ENCODE measurements around the gene ABCB8.

ABCB8 gene

DNA sequence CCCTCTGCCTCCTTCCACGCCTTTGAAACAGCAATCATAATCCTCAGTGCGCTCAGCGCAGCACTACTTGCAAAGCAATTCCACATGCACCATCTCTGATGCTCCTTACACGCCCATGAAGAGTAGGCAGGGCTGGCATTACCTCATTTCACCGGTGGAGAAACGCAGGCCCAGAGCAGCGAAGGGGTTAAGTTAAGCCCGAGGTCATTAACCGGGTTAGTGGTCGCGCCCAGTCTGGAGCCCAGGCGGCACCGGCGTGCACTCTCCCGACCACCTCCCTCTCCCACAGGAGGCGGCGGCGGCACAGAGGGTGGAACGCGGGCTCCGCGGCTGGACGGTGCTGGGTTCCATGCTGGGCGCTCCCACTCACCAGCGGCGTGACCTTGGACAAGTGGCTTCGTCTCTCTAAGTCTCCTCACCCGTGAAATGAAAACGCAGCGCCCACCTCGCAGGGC is 51.8 kb downstream of the ABCB8 start:
- Histone ChIP-seq H3K4me1 (ENCODE audit: insufficient read depth, low read length) (peaks cover 45% of the 10 kb centered on the region), H3K9me3 (ENCODE audit: low read length) (no peaks in the 10 kb centered on the region), H3K9ac (ENCODE audit: low read length) (peak overlapping the region; percentile 58), H3K27ac (ENCODE audit: low read depth, low read length) (peak overlapping the region; percentile 91), H3K4me3 (ENCODE audit: low read depth in 1 of 2, low read length in 2 of 2) (peak overlapping the region; percentile 77 to 85), H3K27me3 (ENCODE audit: control insufficient read depth in 1 of 2, insufficient read depth in 2 of 2, low read length in 2 of 2) (no peaks in the 10 kb centered on the region), H3K36me3 (ENCODE audit: insufficient read depth, low read length) (peaks cover 14% of the 10 kb centered on the region)

DNA sequence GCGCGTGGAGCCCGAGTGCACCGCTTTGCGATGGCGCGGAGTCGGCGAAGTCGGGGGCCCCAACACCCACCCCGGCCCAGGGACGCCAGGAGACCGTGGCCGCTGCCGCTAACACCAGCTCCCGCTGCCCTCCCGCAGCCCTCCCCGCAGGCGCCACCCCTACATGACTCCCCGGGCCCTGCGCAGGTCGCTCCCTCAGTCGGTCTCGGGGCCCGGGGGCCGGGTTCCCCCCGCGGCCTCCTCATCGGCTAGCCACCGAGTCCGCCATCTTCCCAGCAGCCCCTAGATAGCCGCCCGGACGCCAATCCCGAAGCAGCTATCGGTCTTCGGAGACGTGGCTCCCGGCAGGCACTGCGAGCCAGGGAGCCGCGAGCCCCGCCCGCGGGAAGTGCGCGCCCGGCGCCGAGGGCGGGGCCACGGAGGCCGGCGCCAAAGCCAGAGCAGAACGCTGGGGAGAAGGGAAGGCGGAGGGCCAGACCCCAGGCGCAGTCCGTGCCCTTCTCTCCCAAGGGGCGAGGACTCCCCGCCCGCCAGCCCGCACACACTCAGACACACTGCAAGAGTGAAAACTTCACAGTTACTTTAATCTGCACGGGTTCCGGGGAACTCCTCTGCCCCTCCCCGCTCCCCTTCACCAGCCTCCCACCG is 52.4 kb downstream of the ABCB8 start, which contains the start of gene FASTK:
Gene FASTK, minus strand, starts transcription at position 288 of the 648 bp plus-strand sequence. Its CDS starts 43 bp downstream, at position 245.
- Histone ChIP-seq H3K4me3 (ENCODE audit: low read depth in 1 of 2, low read length in 2 of 2) (peak within 1 kb of the TSS; percentile 77 to 85), H3K27ac (ENCODE audit: low read depth, low read length) (peak within 1 kb of the TSS; percentile 91)

DNA sequence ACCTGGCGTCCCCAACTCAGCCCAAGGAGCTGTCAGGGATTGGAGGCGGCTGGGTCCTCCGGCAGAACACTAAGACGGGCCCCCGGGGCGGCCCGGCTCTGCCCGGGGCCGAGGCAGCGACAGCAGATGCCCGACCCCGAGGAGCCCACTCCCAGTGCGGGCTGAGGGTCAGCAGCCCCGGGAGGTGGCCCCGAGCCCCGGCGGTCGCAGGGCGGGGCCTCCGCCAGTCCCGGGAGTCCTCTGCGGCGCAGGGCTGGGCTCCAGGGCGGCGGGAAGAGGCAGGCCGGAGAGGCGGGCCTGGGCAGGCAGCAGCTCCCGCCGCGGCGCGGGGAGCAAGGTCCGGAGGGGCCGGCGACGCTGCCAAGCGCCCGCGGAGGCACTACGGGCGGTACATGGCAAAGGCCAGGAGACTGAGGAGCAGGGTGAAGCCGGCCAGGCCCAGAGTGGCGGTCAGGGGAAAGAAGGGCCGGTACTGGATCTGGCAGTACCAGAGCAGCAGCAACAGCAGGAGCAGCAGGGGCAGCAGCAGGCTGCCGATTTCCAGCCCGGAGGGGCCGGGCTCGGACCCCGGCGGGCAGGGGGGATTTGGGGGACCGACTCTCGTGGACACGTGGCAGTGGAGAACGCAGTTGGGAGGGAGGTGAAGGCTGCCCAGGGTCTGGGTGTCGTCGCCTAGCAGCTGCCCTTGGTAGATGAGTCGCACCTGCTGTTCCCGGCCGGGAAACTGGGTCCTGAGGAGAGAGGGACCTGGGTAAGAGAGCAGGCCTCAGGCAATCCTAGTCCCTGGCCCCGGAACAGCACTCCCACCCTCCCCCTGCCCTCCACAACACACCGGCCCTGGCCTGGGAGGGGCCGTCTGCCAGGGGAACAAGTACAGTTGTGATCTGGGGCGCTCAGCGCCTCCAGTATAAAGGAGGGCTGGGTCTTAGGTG is 53.2 kb downstream of the ABCB8 start:
- Histone ChIP-seq H3K4me3 (ENCODE audit: low read depth in 1 of 2, low read length in 2 of 2) (peak overlapping the region; percentile 9 to 65), H3K9me3 (ENCODE audit: low read length) (no peaks in the 10 kb centered on the region), H3K9ac (ENCODE audit: low read length) (peak overlapping the region; percentile 74), H3K36me3 (ENCODE audit: insufficient read depth, low read length) (peaks cover under 1% of the 10 kb centered on the region), H3K4me1 (ENCODE audit: insufficient read depth, low read length) (peaks cover 53% of the 10 kb centered on the region), H3K27me3 (ENCODE audit: control insufficient read depth in 1 of 2, insufficient read depth in 2 of 2, low read length in 2 of 2) (no peaks in the 10 kb centered on the region), H3K27ac (ENCODE audit: low read depth, low read length) (peak overlapping the region; percentile 91)

More for the DNA sequence above, 52.4 kb downstream of the ABCB8 start, which contains the start of gene FASTK:
- Histone ChIP-seq H3K9me3 (ENCODE audit: low read length) (no peaks in the 10 kb centered on the region), H3K4me1 (ENCODE audit: insufficient read depth, low read length) (peaks cover 51% of the 10 kb centered on the region), H3K9ac (ENCODE audit: low read length) (peak within 1 kb of the TSS; percentile 74), H3K27me3 (ENCODE audit: control insufficient read depth in 1 of 2, insufficient read depth in 2 of 2, low read length in 2 of 2) (no peaks in the 10 kb centered on the region), H3K36me3 (ENCODE audit: insufficient read depth, low read length) (peaks cover 9% of the 10 kb centered on the region)

DNA sequence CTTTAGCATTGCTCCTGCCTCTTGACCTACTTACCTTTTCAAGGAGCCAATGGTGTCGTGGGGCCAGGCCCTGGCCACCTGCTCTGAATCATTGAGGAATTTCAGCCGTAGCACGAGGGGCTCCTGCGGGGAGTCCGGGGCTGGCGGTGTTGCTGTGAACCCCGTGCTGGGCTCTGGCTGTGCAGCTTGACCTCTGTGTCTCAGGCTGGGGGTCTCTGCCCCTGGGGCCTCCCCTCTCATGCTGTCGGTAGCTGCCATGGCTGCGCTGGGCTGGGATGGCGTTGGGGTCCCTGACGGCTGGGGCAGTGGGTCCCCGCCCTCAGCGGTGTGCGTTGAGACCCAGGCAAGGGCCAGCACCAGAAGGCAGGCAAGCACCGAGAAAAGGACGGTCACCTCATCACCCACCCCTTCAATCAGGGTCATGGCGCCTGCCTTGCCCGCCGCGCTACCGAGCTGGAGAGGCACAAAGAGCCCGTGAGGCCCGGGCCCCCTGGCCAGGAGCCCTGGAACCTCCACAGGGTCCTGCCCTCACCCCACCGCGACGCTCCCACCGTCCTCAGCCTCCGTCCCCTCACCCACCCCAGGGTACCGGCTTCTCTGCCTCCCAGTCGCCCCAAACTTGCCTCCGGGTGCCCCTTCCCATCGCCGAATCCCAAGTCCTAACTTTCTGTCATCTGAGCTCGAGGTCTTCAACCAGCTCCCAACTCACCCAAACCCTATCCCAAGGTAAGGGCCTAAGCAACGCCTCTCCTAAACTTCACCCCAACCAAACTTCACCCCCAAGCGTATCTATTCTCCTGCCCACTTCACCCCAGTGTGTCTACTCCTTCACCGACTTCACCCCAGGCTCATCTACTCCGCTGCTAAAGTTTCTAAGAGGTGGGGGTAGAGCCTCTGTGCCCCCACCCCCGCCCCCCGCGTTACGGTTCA is 54.2 kb downstream of the ABCB8 start:
- Histone ChIP-seq H3K4me3 (ENCODE audit: low read depth in 1 of 2, low read length in 2 of 2) (peak overlapping the region; percentile 65 to 84), H3K9ac (ENCODE audit: low read length) (peak overlapping the region; percentile 80), H3K36me3 (ENCODE audit: insufficient read depth, low read length) (no peaks in the 10 kb centered on the region), H3K27ac (ENCODE audit: low read depth, low read length) (peak overlapping the region; percentile 91), H3K27me3 (ENCODE audit: control insufficient read depth in 1 of 2, insufficient read depth in 2 of 2, low read length in 2 of 2) (no peaks in the 10 kb centered on the region), H3K9me3 (ENCODE audit: low read length) (no peaks in the 10 kb centered on the region), H3K4me1 (ENCODE audit: insufficient read depth, low read length) (peaks cover 50% of the 10 kb centered on the region)

DNA sequence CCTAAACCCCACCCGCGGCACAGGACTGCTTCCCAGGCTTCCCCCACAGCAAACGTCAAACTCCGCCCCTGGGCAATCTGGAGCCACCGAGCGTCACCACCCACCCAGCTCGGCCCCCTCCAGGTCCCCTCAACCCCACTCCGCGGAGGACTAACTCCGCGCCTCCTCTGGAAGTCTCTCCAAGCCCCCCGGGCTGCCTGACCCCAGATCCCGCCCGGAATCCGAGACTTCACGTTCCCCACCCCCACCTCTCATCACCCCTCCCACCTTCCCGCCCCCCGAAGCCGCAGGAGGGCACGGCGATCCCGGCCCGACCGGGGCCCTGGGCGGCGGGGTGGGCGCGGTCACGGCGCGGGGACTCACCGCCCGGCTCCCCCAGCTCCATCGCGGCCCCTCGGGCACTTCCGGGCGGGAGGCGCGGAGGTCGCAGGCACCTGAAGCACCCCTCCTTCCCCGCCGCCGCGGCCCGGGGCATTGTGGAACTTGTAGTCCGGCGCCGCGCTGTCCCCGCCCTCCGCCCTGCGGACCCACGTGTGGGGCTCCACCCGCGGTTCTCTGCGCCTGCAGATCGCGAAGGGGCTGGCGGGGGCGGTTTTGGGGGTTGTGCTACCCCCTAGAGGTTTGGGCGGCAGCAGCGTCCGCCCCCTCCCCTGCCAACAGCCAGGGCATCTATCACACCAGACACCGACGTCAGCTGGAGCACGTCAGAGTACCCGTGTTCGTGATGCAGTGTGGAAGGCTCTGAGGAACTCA is 55.0 kb downstream of the ABCB8 start, which contains the start of gene TMUB1:
Gene TMUB1, minus strand, starts transcription at position 423 of the 753 bp plus-strand sequence. CDS start 930 bp downstream, outside the sequence.
- peak within 1 kb of the TSS; percentile 80 for H3K9ac ChIP-seq (ENCODE audit: low read length)
- H3K27ac ChIP-seq (ENCODE audit: low read depth, low read length): peak within 1 kb of the TSS; percentile 91
- H3K4me3 ChIP-seq (ENCODE audit: low read depth in 1 of 2, low read length in 2 of 2): peak within 1 kb of the TSS; percentile 65 to 84
- no peaks in the 10 kb centered on the region for H3K27me3 ChIP-seq (ENCODE audit: control insufficient read depth in 1 of 2, insufficient read depth in 2 of 2, low read length in 2 of 2)
- H3K9me3 ChIP-seq (ENCODE audit: low read length): no peaks in the 10 kb centered on the region
- H3K36me3 ChIP-seq (ENCODE audit: insufficient read depth, low read length): no peaks in the 10 kb centered on the region
- H3K4me1 ChIP-seq (ENCODE audit: insufficient read depth, low read length): peaks cover 48% of the 10 kb centered on the region

DNA sequence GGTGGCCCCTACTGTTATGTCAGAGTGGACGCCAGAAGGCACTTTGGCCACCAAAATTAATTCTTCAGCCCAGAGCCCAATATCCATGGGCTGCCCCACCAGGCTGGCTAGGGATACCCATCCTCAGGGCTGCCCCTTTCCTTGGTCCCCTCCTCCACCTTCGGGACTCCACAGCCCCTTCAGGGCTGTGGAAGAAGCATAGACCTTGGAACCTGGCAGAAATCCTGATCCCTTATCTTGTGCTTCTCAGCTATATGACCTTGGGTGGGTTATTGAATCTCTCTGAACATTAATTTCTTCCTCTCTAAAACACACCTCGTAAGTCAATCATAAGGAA is 55.5 kb downstream of the ABCB8 start:
- H3K4me3 ChIP-seq (ENCODE audit: low read depth in 1 of 2, low read length in 2 of 2): peak overlapping the region; percentile 65 to 84
- peak overlapping the region; percentile 91 for H3K27ac ChIP-seq (ENCODE audit: low read depth, low read length)
- H3K4me1 ChIP-seq (ENCODE audit: insufficient read depth, low read length): peaks cover 48% of the 10 kb centered on the region
- no peaks in the 10 kb centered on the region for H3K27me3 ChIP-seq (ENCODE audit: control insufficient read depth in 1 of 2, insufficient read depth in 2 of 2, low read length in 2 of 2)
- no peak overlapping the region for H3K9ac ChIP-seq (ENCODE audit: low read length)
- no peaks in the 10 kb centered on the region for H3K36me3 ChIP-seq (ENCODE audit: insufficient read depth, low read length)
- no peaks in the 10 kb centered on the region for H3K9me3 ChIP-seq (ENCODE audit: low read length)

DNA sequence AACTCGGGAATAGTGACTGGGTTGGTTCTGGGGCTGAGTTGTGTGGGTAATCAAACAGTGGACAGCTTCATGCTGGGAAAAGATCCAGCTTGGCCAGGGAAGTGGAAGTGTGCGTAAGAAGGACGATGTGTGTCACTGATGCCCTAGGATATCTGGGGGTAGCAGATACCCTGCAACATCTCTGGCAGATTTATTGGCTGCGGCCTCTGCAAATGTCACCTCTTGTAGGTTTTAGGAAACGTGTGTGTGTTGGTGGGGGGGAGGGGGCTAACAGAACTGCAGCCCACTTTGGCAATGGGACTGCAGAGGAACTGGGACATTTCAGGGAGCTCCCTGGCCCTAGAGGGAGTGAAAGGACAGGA is 57.1 kb downstream of the ABCB8 start:
- Histone ChIP-seq H3K4me1 (ENCODE audit: insufficient read depth, low read length) (peaks cover 52% of the 10 kb centered on the region), H3K36me3 (ENCODE audit: insufficient read depth, low read length) (no peaks in the 10 kb centered on the region), H3K9ac (ENCODE audit: low read length) (peak overlapping the region; percentile 41), H3K27me3 (ENCODE audit: control insufficient read depth in 1 of 2, insufficient read depth in 2 of 2, low read length in 2 of 2) (no peaks in the 10 kb centered on the region), H3K27ac (ENCODE audit: low read depth, low read length) (peak overlapping the region; percentile 75), H3K4me3 (ENCODE audit: low read depth in 1 of 2, low read length in 2 of 2) (peak overlapping the region in 1 of 2 donors; percentile 55), H3K9me3 (ENCODE audit: low read length) (no peaks in the 10 kb centered on the region)

DNA sequence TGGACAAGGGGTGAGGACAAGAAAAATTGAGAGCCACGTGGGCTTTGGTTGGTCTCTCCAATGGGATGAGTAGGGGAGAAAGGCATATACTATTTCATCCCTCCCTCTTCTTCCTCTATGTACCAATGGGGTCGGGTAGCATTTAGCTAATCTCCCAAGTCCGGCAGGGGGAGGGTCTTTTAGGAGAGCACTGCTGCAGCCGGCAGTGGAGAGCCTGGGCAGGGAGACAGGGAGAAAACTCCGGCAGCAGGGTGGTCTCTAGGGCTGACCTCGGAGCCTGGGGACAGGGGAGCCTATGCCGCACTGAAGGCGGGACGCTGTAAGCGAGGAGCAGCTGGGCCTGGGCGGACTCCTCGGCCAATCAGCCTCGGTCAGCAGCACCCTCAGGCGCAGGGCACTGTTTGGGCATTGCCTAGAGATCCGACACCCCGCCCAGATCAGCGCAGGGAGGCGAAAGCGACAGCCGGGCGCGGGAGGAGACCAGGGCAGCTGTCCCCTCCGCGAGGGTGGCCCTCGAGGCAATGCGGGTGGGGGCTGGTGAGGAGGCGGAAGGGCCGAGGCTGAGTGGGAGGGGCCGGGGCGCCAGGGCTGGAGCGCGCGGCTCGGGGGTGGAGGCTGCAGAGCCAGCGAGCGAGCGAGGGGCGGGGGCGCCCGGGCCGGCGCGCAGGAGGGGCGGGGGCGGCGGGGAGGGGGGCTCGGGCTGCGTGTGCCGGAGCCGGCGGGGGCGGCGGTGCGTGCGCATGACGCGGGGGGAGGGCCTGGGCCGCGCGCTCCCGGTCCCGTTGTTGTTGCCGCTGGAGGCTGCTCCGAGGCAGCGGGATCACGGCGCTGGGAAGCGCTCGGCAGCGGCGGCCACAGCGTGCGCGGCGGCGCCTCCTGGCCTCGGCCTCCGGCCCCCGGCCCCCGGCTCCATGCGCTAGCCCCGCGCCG is 57.7 kb downstream of the ABCB8 start, which contains the start of gene AGAP3:
Gene AGAP3, plus strand, starts transcription at position 785 of the 930 bp plus-strand sequence. CDS start 267 bp downstream, outside the sequence.
- Histone ChIP-seq H3K9me3 (ENCODE audit: low read length) (no peaks in the 10 kb centered on the region), H3K4me1 (ENCODE audit: insufficient read depth, low read length) (peaks cover 57% of the 10 kb centered on the region), H3K27me3 (ENCODE audit: control insufficient read depth in 1 of 2, insufficient read depth in 2 of 2, low read length in 2 of 2) (no peaks in the 10 kb centered on the region), H3K9ac (ENCODE audit: low read length) (peak within 1 kb of the TSS; percentile 41), H3K27ac (ENCODE audit: low read depth, low read length) (peak within 1 kb of the TSS; percentile 89), H3K36me3 (ENCODE audit: insufficient read depth, low read length) (no peaks in the 10 kb centered on the region), H3K4me3 (ENCODE audit: low read depth in 1 of 2, low read length in 2 of 2) (peak within 1 kb of the TSS; percentile 89 to 92)

DNA sequence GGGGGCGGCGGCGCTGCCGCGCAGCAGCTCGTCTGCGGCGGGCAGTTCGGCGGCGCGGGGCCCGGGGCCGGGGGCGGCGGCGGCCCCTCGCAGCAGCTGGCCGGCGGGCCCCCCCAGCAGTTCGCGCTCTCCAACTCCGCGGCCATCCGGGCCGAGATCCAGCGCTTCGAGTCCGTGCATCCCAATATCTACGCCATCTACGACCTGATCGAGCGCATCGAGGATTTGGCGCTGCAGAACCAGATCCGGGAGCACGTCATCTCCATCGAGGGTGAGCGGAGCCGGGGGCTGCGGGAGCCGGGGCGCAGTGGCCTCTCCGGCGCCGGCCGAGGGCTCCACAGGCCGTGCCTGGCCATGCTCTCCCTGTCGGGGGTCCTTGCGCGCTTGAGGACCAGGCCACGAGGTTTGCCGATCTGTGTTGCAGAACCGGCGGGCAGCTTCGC is 58.6 kb downstream of the ABCB8 start:
- no peaks in the 10 kb centered on the region for H3K27me3 ChIP-seq (ENCODE audit: control insufficient read depth in 1 of 2, insufficient read depth in 2 of 2, low read length in 2 of 2)
- H3K4me1 ChIP-seq (ENCODE audit: insufficient read depth, low read length): peaks cover 61% of the 10 kb centered on the region
- H3K9me3 ChIP-seq (ENCODE audit: low read length): no peaks in the 10 kb centered on the region
- no peaks in the 10 kb centered on the region for H3K36me3 ChIP-seq (ENCODE audit: insufficient read depth, low read length)
- H3K9ac ChIP-seq (ENCODE audit: low read length): peak overlapping the region; percentile 38
- peak overlapping the region; percentile 89 to 92 for H3K4me3 ChIP-seq (ENCODE audit: low read depth in 1 of 2, low read length in 2 of 2)
- H3K27ac ChIP-seq (ENCODE audit: low read depth, low read length): peak overlapping the region; percentile 89
